ENCODE data around the gene ASRGL1.

ASRGL1 gene

DNA sequence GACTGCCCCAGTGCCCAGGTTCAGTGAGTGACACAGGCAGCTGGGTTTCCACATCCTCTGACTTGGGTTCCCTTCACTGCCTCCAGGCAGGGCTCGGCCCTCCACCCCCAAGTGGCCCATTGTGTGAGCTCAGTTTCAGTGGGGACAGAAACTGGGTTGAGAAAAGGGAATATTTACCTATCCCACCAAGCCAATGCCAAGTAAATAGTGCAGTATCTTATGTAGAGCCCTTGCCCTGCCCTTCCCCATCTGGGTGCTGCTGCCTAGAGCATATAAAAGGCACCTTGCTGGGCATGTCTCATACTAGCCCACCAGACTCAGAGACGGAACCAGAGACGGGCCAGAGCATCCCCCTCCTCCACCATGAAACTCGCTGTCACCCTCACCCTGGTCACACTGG lies 81.5 kb downstream of the ASRGL1 start, which contains the start of gene SCGB1A1:
Gene SCGB1A1, plus strand, starts transcription at position 301 of the 400 bp plus-strand sequence. Its CDS starts 63 bp downstream, at position 364.
- Mint-ChIP-seq H3K27me3 (peaks cover 0 to 9% of the 10 kb centered on the region in 2 donors), H3K27ac (peak within 1 kb of the TSS in 1 of 2 donors; percentile 44), H3K4me1 (ENCODE audit: low read depth in 2 of 2) (no peaks in the 10 kb centered on the region), H3K4me3 (no peak within 1 kb of the TSS), H3K36me3 (ENCODE audit: insufficient read depth) (peaks cover 2% of the 10 kb centered on the region), H3K9me3 (no peaks in the 10 kb centered on the region)
- DNase-seq (no peak), ATAC-seq (replicated peaks) (no peak)

DNA sequence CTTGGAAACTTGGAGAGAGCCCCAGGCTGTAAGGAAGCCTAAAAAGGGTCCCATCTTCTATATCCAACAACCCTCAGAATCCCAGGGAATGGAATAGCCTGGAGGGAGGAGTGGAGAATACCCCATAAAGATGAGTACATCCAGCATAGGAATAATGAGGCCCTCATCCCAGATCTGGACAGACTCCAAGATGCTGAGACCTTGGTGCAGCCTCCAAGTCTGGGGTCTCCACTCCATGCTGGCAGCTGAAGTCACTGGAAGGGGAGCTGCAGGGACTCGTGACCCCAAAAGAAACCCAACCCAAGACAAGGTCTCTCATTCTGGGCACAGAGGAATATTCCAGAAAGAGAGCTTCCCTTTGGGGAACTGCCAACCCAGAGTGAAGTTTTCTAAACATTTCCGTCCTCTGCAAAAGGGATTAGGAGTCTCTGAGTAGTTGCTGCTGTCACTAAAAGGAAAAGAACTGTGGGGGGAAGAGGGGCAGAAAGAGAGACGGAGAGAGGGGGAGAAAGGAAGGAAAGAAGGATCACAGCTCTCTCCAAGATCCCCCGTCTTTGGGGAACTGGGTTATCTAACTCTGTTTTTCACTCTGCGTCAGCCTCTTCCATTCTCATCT lies 82.2 kb downstream of the ASRGL1 start:
- DNase-seq (no peak), ATAC-seq (replicated peaks) (no peak)
- Mint-ChIP-seq H3K27me3 (peaks cover 0 to 11% of the 10 kb centered on the region in 2 donors), H3K4me3 (no peak overlapping the region), H3K9me3 (no peaks in the 10 kb centered on the region), H3K36me3 (ENCODE audit: insufficient read depth) (peaks cover 7% of the 10 kb centered on the region), H3K4me1 (ENCODE audit: low read depth in 2 of 2) (peaks cover 0 to 5% of the 10 kb centered on the region in 2 donors), H3K27ac (no peak overlapping the region)

DNA sequence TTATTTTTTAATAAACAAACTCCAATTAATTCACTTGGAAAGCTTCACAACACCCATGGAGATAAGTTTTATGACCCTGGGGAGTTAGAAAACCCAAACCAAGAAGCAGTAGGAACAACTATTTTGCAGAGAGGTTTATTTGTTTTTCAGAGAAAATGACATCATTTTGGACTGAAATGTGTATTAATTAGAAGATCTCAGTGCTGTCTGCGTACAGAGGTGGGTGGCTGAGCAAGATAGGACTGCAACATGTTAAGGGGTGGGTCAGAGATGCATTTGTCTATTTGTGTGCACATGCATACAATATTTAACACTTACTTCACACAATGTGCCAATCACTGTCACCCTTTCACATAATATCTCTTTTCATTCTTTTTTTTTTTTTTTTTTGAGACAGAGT lies 82.7 kb downstream of the ASRGL1 start:
- peaks cover 5 to 10% of the 10 kb centered on the region in 2 donors for H3K4me1 Mint-ChIP-seq (ENCODE audit: low read depth in 2 of 2)
- H3K9me3 Mint-ChIP-seq, result no peaks in the 10 kb centered on the region
- ATAC-seq (replicated peaks) (no peak), DNase-seq (no peak)
- H3K27ac Mint-ChIP-seq, result no peak overlapping the region
- no peak overlapping the region for H3K4me3 Mint-ChIP-seq
- peaks cover 10% of the 10 kb centered on the region for H3K36me3 Mint-ChIP-seq (ENCODE audit: insufficient read depth)
- peaks cover 0 to 11% of the 10 kb centered on the region in 2 donors for H3K27me3 Mint-ChIP-seq

DNA sequence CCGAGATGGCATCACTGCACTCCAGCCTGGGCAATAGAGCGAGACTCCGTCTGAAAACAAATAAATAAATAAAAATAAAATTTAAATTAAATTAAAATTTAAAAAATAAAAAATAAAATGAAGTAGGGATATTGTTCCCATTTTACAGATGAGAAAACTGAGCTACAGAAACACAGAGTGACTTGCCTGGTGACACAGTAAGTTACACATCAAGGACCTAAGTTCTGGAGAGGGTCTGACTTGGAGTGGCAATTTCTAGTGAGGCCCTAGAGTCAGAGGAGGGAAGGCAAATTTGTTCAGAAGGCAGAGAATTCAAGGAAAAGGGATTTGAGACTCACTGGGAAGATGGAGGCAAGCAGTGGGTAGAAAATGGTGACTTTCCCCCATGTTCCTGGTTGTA lies 83.6 kb downstream of the ASRGL1 start:
- Mint-ChIP-seq H3K4me3 (no peak overlapping the region), H3K27me3 (peaks cover 0 to 11% of the 10 kb centered on the region in 2 donors), H3K9me3 (no peaks in the 10 kb centered on the region), H3K27ac (no peak overlapping the region), H3K36me3 (ENCODE audit: insufficient read depth) (peaks cover 10% of the 10 kb centered on the region), H3K4me1 (ENCODE audit: low read depth in 2 of 2) (peaks cover 6 to 11% of the 10 kb centered on the region in 2 donors)
- ATAC-seq (replicated peaks), result no peak
- no peak for DNase-seq

DNA sequence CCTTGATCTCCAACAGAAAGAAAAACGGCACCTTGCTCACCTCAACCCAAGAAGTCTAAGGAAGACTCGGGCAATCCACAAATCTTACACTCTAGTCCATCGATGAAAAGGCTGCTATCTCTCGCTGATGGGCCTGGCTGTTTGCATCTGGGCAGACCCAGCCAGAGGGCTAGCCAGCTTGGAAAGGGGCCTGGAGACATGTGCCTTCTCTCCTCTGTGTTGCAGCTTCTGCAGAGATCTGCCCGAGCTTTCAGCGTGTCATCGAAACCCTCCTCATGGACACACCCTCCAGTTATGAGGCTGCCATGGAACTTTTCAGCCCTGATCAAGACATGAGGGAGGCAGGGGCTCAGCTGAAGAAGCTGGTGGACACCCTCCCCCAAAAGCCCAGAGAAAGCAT lies 84.7 kb downstream of the ASRGL1 start:
- Mint-ChIP-seq H3K4me3 (no peak overlapping the region), H3K27ac (no peak overlapping the region), H3K4me1 (ENCODE audit: low read depth in 2 of 2) (peaks cover 11 to 18% of the 10 kb centered on the region in 2 donors), H3K27me3 (peaks cover 0 to 11% of the 10 kb centered on the region in 2 donors), H3K36me3 (ENCODE audit: insufficient read depth) (peaks cover 10% of the 10 kb centered on the region), H3K9me3 (no peaks in the 10 kb centered on the region)
- no peak for ATAC-seq (replicated peaks)
- no peak for DNase-seq

DNA sequence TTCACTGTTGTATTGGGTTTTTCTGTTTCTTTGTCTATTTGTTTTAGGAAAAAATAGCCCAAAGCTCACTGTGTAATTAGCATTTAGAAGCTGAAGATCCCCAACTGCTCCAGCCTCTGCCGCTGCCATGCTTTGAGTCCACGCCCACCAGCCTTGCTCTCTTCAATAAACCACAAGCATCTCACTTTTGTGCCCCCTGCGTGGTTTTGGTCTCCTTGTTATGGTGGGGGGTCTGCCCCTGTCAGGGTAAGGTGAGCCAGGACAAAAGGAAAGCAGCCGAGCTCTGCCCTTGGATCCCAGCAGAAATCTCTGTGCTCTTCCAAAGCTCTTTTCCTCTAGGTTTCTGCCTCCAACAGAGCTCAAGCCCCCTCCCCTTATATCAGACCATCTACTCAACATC lies 85.8 kb downstream of the ASRGL1 start:
- Mint-ChIP-seq H3K9me3 (no peaks in the 10 kb centered on the region), H3K27ac (peak overlapping the region in 1 of 2 donors; percentile 11), H3K36me3 (ENCODE audit: insufficient read depth) (peaks cover 10% of the 10 kb centered on the region), H3K27me3 (peaks cover 0 to 11% of the 10 kb centered on the region in 2 donors), H3K4me3 (no peak overlapping the region), H3K4me1 (ENCODE audit: low read depth in 2 of 2) (peaks cover 15 to 24% of the 10 kb centered on the region in 2 donors)
- ATAC-seq (replicated peaks), result no peak
- no peak for DNase-seq

DNA sequence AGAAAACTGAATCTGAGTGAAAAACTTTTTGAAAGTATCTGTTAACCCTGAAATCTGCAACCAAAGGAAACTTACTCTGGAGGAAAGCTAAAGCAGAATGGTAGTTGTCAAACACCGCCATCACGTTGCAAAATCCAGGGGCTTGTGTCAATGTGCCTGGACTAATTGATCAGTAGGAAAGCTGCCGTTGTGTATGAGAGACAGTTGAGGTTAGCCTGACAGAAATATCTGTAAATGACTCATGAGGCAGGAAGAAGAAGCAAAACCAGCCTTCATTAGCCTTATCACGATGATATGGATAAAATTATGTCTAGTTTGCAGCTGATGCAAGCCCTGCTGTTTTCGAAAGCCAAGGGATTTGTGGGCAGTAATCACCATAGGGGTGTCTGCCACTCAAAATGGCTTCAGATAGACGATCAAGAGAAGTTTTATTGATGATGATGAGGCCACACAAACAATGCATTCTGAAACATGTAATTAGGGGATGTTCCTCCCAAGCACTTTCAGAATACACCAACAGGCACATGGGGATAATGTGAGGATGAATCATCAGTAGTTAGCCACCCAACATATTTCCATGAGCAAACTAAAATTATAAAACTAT lies 90.5 kb downstream of the ASRGL1 start:
- H3K36me3 Mint-ChIP-seq (ENCODE audit: insufficient read depth), result peaks cover 8% of the 10 kb centered on the region
- peaks cover 0 to 11% of the 10 kb centered on the region in 2 donors for H3K27me3 Mint-ChIP-seq
- no peaks in the 10 kb centered on the region for H3K9me3 Mint-ChIP-seq
- peak overlapping the region; percentile 61 to 66 for H3K27ac Mint-ChIP-seq
- ATAC-seq (replicated peaks), result no peak
- H3K4me3 Mint-ChIP-seq, result peak overlapping the region in 1 of 2 donors; percentile 36
- DNase-seq, result no peak
- peaks cover 24 to 34% of the 10 kb centered on the region in 2 donors for H3K4me1 Mint-ChIP-seq (ENCODE audit: low read depth in 2 of 2)

DNA sequence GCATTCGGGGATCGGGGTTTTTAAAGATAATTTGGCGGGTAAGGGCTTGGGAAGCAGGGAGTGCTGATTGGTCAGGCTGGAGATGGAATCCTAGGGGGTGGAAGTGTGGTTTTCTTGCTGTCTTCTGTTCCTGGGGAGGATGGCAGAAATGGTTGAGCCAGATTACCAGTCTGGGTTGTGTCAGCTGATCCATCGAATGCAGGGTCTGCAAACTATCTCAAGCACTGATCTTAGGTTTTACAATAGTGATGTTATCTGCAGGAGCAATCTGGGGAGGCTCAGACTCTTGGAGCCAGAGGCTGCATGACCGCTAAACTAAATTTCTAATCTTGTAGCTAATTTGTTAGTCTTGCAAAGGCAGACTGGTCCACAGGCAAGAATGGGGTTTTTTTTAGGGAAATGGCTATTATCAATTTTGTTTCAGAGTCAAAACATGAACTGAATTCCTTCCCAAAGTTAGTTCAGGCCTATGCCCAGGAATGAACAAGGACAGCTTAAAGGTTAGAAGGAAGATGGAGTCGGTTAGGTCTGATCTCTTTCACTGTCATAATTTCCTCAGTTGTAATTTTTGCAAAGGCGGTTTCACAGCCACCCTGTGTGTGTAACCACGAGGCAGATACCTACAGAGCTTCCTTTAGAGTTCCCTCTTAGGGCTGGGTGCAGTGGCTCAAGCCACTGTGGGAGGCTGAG lies 91.8 kb downstream of the ASRGL1 start:
- Mint-ChIP-seq H3K4me1 (ENCODE audit: low read depth in 2 of 2) (peaks cover 24 to 33% of the 10 kb centered on the region in 2 donors), H3K9me3 (no peaks in the 10 kb centered on the region), H3K36me3 (ENCODE audit: insufficient read depth) (peaks cover 7% of the 10 kb centered on the region), H3K27ac (no peak overlapping the region), H3K4me3 (no peak overlapping the region), H3K27me3 (no peaks in the 10 kb centered on the region)
- ATAC-seq (replicated peaks) (no peak), DNase-seq (no peak)

DNA sequence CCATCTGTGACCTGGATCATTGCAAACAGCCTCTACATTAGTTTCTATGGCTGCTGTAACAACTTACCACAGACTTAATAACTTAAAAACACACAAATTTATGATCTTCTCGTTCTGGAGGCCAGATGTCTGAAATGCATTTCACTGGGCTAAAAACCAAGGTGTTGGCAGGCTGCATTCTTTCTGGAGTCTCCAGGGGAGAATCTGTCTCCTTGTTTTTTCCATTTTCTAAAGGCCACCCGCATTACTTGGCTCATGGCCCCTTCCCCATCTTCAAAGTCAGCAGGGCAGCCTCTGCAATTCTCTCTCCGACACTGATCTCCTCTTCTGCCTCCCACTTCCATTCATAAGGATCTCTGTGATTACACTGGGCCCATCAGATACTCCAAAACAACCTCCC lies 93.2 kb downstream of the ASRGL1 start:
- Mint-ChIP-seq H3K36me3 (ENCODE audit: insufficient read depth) (no peaks in the 10 kb centered on the region), H3K9me3 (no peaks in the 10 kb centered on the region), H3K27me3 (no peaks in the 10 kb centered on the region), H3K27ac (no peak overlapping the region), H3K4me3 (peak overlapping the region in 1 of 2 donors; percentile 2), H3K4me1 (ENCODE audit: low read depth in 2 of 2) (peaks cover 23 to 25% of the 10 kb centered on the region in 2 donors)
- no peak for DNase-seq
- no peak for ATAC-seq (replicated peaks)

DNA sequence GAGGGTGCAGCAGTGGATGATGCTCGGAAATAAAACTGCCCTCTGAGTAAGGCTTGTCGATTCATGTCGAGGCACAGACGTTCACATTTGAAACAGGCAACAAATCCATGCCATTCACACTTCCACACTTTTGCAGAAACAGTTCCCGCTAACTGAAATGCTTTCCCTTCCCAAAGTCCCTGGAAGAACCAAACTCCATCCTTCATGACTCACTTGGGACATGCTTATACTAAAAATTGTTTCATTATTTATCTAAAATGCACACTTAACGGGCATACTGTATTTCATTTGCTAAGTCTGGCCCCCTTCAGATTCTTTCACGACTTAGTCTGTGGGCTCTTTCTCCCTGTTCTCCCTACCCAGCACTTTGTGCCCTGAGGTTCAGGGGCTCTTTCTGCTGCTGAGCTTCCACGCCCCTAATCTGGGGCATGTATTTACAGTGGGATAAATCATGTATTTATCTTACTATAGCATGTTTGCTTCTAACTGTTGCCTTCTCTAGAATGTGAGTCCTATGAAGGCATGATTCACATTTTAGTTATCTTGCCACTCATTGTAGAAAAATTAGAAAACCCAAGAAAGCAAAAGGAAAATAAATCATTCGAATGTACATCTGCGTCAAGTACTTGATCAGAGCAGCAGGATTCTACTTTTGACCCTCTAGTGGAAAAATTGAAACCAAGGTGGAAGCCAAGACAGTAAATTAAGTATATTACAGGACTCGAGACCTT lies 94.1 kb downstream of the ASRGL1 start:
- no peaks in the 10 kb centered on the region for H3K27me3 Mint-ChIP-seq
- ATAC-seq (replicated peaks) (no peak), DNase-seq (no peak)
- H3K9me3 Mint-ChIP-seq, result no peaks in the 10 kb centered on the region
- no peak overlapping the region for H3K27ac Mint-ChIP-seq
- H3K36me3 Mint-ChIP-seq (ENCODE audit: insufficient read depth), result no peaks in the 10 kb centered on the region
- no peak overlapping the region for H3K4me3 Mint-ChIP-seq
- peaks cover 21 to 27% of the 10 kb centered on the region in 2 donors for H3K4me1 Mint-ChIP-seq (ENCODE audit: low read depth in 2 of 2)

DNA sequence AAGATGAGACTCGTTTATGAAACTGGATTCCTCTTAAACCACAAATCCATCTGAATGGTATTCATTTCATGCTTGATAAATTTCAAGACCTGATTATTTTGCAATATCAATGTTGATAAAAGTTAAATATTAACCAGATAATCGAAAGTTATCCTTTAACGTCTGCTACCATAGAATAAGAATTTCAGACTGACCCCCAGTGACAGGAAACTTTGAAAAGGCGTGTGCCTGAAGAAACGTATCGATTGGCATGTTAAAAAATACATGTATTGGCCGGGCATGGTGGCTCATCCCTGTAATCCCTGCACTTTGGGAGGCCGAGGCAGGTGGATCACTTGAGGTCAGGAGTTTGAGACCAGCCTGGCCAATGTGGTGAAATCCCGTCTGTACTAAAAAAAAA lies 95.4 kb downstream of the ASRGL1 start:
- no peak for ATAC-seq (replicated peaks)
- no peaks in the 10 kb centered on the region for H3K9me3 Mint-ChIP-seq
- no peaks in the 10 kb centered on the region for H3K36me3 Mint-ChIP-seq (ENCODE audit: insufficient read depth)
- no peak for DNase-seq
- no peaks in the 10 kb centered on the region for H3K27me3 Mint-ChIP-seq
- no peak overlapping the region for H3K4me3 Mint-ChIP-seq
- peaks cover 13 to 20% of the 10 kb centered on the region in 2 donors for H3K4me1 Mint-ChIP-seq (ENCODE audit: low read depth in 2 of 2)
- H3K27ac Mint-ChIP-seq, result no peak overlapping the region

DNA sequence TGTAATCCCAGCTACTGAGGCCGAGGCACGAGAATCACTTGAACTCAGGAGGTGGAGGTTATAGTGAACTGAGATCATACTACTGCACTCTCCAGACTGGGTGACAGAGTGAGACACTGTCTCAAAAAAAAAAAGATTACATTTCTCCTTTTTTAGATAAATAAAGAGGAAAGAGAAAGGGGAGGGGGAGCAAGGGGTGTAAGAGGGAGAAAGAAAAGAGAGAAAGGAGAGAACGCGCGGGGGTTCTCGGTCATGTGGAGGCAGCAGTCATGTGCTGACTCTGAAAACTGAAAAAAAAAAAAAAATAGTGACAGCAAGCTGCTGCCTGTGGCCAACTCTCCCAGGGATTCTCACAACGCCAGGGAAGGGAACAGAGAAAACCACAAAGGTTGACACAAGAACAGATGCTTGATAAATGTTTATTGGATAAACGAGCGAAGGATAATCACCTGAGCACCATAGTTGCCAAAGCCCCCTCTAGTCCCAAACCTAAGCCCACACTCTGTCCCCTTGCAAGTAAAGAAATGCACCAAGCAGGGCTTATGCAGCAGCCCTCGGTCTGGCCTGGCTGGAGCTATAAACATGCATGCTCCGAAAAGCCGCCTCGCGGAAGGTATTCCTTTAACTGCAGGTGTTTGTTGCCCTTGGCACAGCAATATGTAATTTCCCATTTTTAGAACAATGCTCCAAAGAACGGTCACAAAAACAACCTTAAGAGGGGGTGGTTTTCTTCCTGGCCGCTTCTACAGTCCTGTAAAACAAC lies 96.1 kb downstream of the ASRGL1 start:
- H3K36me3 Mint-ChIP-seq (ENCODE audit: insufficient read depth), result no peaks in the 10 kb centered on the region
- no peak for ATAC-seq (replicated peaks)
- no peak overlapping the region for H3K27ac Mint-ChIP-seq
- no peaks in the 10 kb centered on the region for H3K9me3 Mint-ChIP-seq
- H3K4me3 Mint-ChIP-seq, result no peak overlapping the region
- no peak for DNase-seq
- H3K27me3 Mint-ChIP-seq, result no peaks in the 10 kb centered on the region
- H3K4me1 Mint-ChIP-seq (ENCODE audit: low read depth in 2 of 2), result peaks cover 10 to 18% of the 10 kb centered on the region in 2 donors

DNA sequence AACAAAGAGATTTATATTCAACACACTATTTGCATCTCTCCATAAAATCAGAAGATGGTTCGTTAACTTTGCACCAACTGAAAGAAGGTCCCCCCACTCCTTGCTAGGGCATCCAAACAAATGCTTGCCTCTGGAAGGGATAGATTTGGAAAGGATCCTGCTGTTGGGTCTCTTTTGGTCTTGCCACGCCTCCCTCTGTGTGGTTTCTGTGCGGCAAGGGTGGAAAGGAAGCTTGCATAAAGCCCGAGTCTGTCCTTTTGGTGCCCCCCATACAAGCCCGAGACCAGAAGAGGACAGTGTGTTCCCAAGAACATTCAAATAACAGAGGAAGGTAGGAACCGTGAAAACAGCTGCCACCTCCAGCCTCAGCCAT lies 96.6 kb downstream of the ASRGL1 start:
- DNase-seq (no peak), ATAC-seq (replicated peaks) (no peak)
- no peaks in the 10 kb centered on the region for H3K27me3 Mint-ChIP-seq
- no peak overlapping the region for H3K4me3 Mint-ChIP-seq
- H3K36me3 Mint-ChIP-seq (ENCODE audit: insufficient read depth), result no peaks in the 10 kb centered on the region
- H3K9me3 Mint-ChIP-seq, result no peaks in the 10 kb centered on the region
- H3K4me1 Mint-ChIP-seq (ENCODE audit: low read depth in 2 of 2), result peaks cover 10 to 15% of the 10 kb centered on the region in 2 donors
- no peak overlapping the region for H3K27ac Mint-ChIP-seq

All from effector memory CD8-positive, alpha-beta T cell (primary cell).